Globus pallidus (tissue), 1 donor: ENCODE results near the gene LRRC71.

ENCODE experiments used
- DNase-seq: peaks from one replicate; pipeline ENCODE4 v3.0.0-alpha.2; 2015; ENCODE audit warnings: low spot score

LRRC71 gene

GRCh38 chr1:156920233-156921052 is at the start of gene LRRC71:
TSS of gene LRRC71 (plus strand) at chr1:156920632. CDS start at chr1:156920804, 172 bp downstream.
- peak; percentile 43 for DNase-seq

- DNase-seq: no peak
Observed at GRCh38 chr1:156873659-156874058, 46.8 kb upstream of the LRRC71 start.

GRCh38 chr1:156874142-156874541 is 46.3 kb upstream of the LRRC71 start:
- no peak for DNase-seq

DNA sequence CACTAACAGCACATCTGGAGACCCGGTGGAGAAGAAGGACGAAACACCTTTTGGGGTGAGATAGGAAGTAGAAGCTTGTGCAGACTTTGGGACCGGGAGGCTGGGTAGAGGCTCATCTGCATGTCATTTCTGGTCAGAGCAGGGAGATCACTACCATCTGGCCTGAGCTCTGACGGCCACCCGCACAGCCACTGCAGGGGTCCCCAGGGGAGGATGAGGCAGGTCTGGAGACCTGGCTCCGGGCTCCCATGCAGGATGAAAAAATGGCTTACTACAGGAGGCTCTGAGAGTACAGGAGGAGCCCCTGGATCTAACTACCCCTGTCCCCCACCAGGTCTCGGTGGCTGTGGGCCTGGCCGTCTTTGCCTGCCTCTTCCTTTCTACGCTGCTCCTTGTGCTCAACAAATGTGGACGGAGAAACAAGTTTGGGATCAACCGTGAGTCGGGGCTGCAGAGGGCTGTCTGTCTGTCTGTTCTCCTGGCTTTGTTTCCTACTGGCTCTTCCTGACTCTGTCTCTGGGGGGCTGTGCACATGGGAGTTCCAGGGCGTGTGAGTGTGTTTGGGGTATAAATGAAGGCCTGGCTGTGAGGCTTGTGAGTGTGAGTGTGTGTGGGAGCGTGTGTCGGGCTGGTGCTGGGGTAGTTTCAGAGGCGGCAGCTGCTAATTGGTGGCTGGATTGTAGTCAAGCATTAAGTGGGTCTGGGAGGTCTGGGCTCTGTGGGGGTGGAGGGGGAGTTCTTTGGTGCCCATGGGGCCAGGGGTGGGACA is 45.7 kb upstream of the LRRC71 start:
- no peak for DNase-seq

- DNase-seq: no peak
Observed at GRCh38 chr1:156875341-156875615, 45.2 kb upstream of the LRRC71 start.

- no peak for DNase-seq
Observed at GRCh38 chr1:156876281-156876680, 44.2 kb upstream of the LRRC71 start.

- no peak for DNase-seq
Observed at GRCh38 chr1:156877433-156878170, 42.8 kb upstream of the LRRC71 start.

DNA sequence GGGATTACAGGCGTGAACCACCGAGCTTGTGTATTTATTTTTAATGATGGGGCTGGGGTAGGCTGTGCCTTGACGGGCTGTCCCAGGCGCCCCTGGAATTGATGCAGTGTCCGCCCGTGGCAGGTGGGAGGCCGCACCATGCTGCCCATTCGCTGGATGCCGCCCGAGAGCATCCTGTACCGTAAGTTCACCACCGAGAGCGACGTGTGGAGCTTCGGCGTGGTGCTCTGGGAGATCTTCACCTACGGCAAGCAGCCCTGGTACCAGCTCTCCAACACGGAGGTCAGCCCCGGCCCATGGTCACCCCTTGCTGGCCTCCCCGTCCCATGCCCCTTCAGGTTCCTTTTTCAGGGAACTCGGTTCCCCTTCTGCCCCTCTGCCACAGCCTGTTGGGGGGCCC is 40.6 kb upstream of the LRRC71 start:
- no peak for DNase-seq

DNA sequence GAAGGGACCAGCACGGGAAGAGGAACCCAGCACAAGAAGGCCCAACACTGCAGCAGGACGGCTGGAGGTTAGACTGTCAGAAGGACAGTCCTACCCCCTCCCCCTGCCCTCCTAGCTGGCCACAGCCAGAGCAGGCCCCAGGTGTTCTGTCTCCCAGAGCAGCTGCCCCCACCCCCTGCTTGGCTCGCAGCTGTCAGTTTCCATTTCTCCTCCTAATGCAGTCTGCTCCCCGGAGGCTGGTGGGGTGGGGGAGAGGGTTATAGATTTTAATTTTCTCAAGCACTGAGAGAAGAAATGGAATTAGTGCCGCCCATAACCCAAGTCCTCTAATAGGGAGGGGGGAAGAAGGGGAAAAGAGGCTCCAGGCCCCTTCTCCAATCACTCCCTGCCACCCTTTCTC is 40.0 kb upstream of the LRRC71 start:
- DNase-seq: no peak

DNA sequence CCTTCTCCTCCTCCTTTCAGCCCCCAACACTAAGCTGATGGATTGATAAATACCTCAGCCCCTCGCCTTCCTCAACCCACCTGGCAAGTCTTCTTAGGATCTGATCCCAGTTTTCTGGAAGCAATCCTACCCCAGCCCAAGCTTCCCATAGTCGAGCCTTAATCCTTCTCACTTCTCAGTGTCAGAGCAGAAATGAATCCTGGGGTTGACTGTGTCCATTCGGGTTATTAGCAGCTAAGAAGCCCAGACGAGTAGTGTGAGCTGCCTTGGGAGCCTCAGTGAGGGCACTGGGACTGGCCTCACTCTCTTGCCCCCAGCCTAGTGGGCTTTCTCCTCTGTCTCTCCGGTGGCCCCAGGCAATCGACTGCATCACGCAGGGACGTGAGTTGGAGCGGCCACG is 39.3 kb upstream of the LRRC71 start:
- DNase-seq: no peak

- no peak for DNase-seq
Observed at GRCh38 chr1:156881663-156882062, 38.8 kb upstream of the LRRC71 start.

DNA sequence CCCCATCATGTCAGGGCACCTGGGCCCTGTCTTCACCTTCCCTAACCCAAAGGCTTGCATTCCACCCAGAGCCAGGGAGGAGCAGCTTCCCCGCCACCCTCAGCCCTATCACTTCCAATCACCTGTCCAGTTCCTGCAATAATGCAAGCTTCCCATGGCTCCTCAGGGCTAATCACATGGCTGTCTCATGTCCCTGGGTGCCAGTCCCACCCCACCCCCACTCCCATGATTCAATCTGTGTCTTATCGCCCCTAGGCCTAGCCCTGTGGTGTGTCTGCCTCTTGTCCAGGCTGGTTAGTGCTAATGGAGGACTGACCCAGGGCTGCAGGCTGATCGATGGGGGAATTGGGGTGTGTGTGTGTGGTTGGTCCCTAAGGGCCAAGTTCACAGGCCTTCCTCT is 37.9 kb upstream of the LRRC71 start:
- DNase-seq: no peak

DNA sequence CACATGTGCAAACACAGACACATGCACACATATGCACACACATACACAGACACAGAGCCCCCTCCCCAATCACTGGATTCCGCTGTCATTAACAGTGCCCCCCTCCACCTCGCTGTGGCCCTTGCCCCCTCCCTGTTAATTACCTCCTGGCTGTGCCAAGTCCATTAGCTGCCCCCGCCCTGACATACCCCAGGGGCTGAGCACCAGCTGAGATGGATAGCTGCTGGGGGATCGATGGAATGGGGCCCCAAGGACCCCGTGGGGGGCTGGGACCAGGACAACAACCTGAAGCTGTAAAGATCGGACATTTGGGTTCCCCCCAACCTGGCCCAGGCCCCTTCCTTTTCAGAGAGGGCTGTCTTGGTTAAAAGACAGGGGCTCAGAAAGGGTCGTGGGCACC is 36.5 kb upstream of the LRRC71 start:
- DNase-seq: no peak

DNA sequence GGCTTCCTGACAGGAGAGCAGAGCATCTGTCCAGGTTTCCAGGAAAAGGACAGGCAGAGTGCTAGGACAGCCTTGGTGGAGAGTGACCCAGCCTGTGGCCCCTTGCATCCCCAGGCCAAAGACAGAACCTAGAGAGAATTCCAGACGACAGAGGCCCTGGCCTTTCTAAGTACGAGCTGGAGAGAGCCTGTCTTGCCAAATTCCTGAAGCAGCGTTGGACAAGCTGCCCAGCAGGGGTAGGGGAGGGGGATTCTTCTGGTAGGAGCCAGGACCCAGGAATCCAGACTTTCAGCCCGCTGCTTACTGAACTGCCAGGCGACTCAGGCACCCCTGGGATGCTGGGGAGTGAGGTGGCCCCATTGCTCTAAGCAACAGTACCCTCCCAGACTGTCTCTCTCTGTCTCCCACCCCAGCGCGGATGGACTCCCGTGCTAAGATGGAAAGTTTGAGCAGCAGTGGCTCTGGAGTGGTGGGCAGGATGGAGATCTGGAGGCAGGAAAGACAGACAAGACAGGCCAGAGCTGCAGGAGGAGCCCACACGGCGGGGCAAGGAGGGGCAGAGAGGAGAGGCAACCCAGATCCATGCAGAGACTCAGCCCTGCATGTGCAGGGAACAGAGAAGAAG is 35.8 kb upstream of the LRRC71 start:
- DNase-seq: no peak

GRCh38 chr1:156885314-156885713 is 35.1 kb upstream of the LRRC71 start:
- DNase-seq: no peak

DNA sequence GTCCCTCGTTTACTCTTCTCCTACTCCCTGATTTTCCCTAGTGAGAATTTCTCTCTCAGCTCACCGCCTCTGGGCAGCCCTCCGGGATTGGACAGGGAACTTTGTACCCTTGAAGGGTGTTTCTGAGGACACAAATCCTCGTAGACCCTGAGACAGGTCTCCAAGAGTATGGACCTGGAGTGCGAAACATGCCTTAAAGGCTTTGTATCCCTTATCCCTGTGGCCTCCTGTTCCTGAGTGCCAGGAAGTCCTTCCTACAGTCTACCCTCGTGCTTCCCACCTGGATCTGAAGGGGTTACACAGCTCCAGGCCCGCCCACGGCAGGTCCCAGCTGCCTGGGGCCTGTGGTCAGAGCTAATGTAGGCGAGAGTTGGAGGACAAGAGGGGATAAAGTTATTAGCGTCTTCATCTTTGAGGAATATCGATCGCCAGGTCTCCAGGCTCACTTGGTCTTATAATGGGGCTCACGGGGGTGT is 34.5 kb upstream of the LRRC71 start:
- no peak for DNase-seq

DNA sequence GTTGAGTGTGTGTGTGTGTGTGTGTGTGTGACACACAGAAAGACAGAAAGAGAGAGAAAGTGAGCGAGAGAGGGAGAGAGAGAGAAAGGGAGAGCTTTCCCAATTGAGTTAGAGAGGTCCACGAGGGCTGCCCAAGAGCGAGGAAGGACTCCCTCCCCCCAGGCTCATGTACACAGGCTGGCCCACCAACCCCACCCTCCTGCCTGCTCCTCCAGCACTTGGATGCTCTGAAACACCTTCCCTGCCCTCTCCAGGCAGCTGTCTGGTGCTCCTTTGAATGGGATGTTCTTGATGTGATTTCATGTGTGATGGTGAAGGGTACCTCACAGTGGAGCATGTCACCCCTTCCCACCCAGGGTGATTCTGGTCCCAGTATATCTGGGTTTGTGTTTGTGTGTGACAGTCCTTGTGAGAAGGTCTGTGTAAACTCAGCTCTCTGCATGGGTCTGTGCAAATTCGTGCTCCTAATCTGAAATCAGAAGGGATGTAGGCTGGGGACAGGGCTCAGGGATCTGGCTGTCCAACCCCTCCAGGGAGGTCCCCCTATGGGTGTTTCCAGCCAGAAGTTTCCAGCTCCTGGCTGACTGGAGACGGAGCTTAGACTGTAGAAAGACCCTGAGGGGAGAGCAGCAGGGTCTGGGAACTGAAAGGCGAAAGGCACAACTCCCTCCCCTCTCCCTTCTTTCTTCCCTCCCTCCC is 33.7 kb upstream of the LRRC71 start:
- no peak for DNase-seq

GRCh38 chr1:156887317-156887716 is 33.1 kb upstream of the LRRC71 start:
- DNase-seq: no peak

DNA sequence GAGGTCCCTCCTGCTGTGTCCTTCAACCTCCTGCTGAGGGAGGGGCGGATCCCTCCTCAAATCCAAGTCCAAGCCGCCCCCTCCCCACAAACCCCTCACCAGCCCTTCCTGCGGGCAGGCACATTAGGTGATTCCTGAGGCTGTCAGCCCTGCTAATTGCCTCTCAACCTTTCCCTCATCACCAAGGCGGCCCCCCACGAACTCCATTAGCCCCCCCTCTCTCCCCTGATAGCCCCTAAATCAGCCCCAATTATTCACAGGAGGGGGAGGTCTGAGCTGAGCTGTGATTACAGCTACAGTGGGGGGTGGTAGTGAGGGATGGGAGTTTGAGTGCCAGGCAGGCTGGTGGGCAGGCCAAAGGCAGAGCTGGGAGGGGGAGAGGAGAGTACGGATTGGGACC is 32.7 kb upstream of the LRRC71 start:
- DNase-seq: no peak

DNA sequence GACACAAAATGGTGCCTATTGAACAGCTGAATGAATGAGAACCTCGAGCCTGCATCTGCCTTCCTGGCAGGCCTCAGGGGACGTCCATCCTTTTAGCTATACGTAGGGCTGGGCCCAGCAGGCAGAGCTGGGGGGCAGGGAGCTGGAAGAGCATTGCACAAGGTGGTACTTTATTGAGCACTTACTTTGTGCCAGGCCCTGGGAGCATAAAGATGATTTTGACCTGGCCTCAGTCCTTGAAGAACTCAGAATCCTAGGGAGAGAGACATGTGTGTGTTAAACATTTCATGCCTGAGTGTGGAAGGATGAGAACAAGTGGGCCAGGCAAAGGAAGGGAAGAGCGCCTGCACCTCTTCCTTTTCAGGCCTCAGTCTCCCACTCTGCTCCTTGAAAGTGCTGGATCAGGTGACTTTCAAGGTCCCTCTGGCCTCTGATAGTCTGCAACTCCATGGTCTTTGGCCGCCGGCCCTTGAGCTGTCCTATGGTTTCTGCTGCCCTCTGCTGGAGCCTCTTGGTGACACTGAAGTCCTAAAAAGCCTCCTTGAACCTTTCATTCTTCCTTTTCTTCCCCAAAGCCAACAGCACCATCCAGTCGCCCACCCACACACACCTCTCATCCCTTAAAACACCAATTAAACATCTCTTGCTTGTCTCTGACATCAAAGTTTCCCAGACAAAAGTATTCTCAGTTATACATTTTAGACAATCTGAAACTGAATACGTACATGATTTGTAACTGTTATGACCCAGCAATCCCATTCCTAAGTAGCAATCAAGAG is 30.4 kb upstream of the LRRC71 start:
- peak; percentile 69 for DNase-seq
